ENCODE data around the gene FBXL17.

DNA sequence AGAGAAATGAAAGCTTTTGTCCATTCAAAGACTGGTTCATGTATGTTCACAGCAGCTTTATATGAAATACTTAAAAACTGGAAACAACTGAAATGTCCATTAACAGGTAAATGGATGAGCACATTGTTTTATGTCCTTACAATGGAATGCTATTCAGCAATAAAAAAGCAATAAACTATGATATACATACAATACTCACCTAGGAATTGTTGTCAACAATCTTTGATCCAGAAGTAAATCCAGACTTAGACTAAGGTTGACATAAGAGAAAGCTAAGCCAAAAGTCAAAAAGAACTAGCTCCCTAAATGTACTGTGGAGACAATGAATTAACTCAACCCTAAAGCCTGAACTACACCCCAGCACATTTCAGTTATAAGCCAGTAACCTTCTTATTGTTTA lies 54.9 kb downstream of the FBXL17 start:
- TF ChIP-seq CTCF (IDR thresholded peaks at IDR 0.05) (no peak), POLR2A (IDR thresholded peaks at IDR 0.05) (no peak)

Measured in Peyer's patch (tissue), 4 donors.